HCT116 (cell line): Measurements from ENCODE around the gene SLC44A5. TPM values are rescaled to one million over a fixed set of nuclear protein-coding genes. Genes with fewer than 3 reads are reported as not detected.

Experiments
- ATAC-seq: fragments of 200-7000 bp; cut with Tn5 transposase; 2 replicates; pipeline ENCODE4 v1.9.1; 2020; ENCODE audit warnings: mild to moderate bottlenecking, moderate library complexity
- BruUV-seq: library from RNA; stranded (reverse); fragments of 400-500 nt; replicated peaks from 2 replicates; lab custom pipeline; 2021; lab: Mats Ljungman, UMichigan
- CTCF ChIA-PET: fragments of 300-600 bp; sonication (Branson Sonifier 250); formaldehyde crosslinking; loops from one replicate; lab custom pipeline; 2021; ENCODE audit warnings: antibody characterized with exemption; lab: Charles Lee
- POLR2A ChIA-PET: fragments of 300-600, 350-600 bp; sonication (Branson Sonifier 250); formaldehyde crosslinking; loops from one replicate; lab custom pipeline; 2021; ENCODE audit warnings: antibody characterized with exemption; lab: Charles Lee
- RAD21 ChIA-PET, 2 experiments: fragments of 300-600 bp; sonication (Branson Sonifier 250); formaldehyde crosslinking; loops; one replicate each; lab custom pipeline; 2023; ENCODE audit warnings: low total read pairs in 2 of 2; ENCODE audit not compliant: uncharacterized antibody in 2 of 2, unreplicated experiment in 2 of 2, low non-redundant PET in 1 of 2; lab: Charles Lee
- DNase-seq: peaks from one replicate; pipeline ENCODE4 v3.0.0-alpha.2; 2010; ENCODE audit warnings: low read depth, low spot score
- H2AFZ ChIP-seq: fragments of 200-600 bp; shearing (Covaris generic), sonication (generic); 2 replicates; pipeline ENCODE4 v1.6.1; 2017; ENCODE audit warnings: low read depth, mixed run types, mixed read lengths, antibody characterized with exemption, low read length; ENCODE audit not compliant: poor library complexity, severe bottlenecking
- H3K27ac ChIP-seq: 2 replicates; pipeline ENCODE4 v1.5.1; 2012; ENCODE audit warnings: low read depth, low read length
- H3K27me3 ChIP-seq: fragments of 200-600 bp; sonication (generic); 2 replicates; pipeline ENCODE4 v1.6.1; 2016; ENCODE audit warnings: mixed run types, low read length, mixed read lengths; ENCODE audit not compliant: insufficient read depth
- H3K36me3 ChIP-seq, 2 experiments: fragments of 200-500 bp in 1 of 2; fragments of 200-600 bp in 1 of 2; sonication (Bioruptor generic) in 1 of 2; sonication (generic) in 1 of 2; 2 replicates each; pipeline versions ENCODE4 v1.5.1 to v1.6.1; 2014 to 2016; ENCODE audit warnings: low read length in 2 of 2, inconsistent platforms in 1 of 2, mixed read lengths in 1 of 2, mixed run types in 1 of 2; ENCODE audit not compliant: insufficient read depth in 2 of 2, control insufficient read depth in 1 of 2
- H3K4me1 ChIP-seq, 2 experiments: fragments of 200-600 bp in 1 of 2; sonication (generic) in 1 of 2; 2 replicates each; pipeline versions ENCODE4 v1.5.1 to v1.6.1; 2012 to 2017; ENCODE audit warnings: low read length in 2 of 2, inconsistent platforms in 1 of 2, mild to moderate bottlenecking in 1 of 2, mixed read lengths in 1 of 2, mixed run types in 1 of 2, moderate library complexity in 1 of 2; ENCODE audit not compliant: insufficient read depth in 2 of 2, control insufficient read depth in 1 of 2
- H3K4me2 ChIP-seq: fragments of 200-600 bp; sonication (generic); 2 replicates; pipeline ENCODE4 v1.6.1; 2017; ENCODE audit warnings: mixed run types, low read length, mixed read lengths
- H3K4me3 ChIP-seq, 2 experiments: fragments of 200-600 bp in 1 of 2; sonication (generic) in 1 of 2; replicated peaks in 1 of 2; 2 replicates each; pipeline ENCODE4 v1.5.1; 2011 to 2016; ENCODE audit warnings: low read length in 2 of 2, control low read depth in 1 of 2, low read depth in 1 of 2, mild to moderate bottlenecking in 1 of 2, mixed read lengths in 1 of 2, mixed run types in 1 of 2
- H3K79me2 ChIP-seq: fragments of 200-600 bp; sonication (generic); 2 replicates; pipeline ENCODE4 v1.6.1; 2017; ENCODE audit warnings: mild to moderate bottlenecking, mixed run types, low read length, moderate library complexity, mixed read lengths; ENCODE audit not compliant: insufficient read depth
- H3K9ac ChIP-seq: fragments of 200-600 bp; sonication (generic); 2 replicates; pipeline ENCODE4 v1.6.1; 2016; ENCODE audit warnings: low read length, mixed read lengths
- H3K9me2 ChIP-seq: fragments of 200-600 bp; sonication (generic), shearing (Covaris generic); 2 replicates; pipeline ENCODE4 v1.6.1; 2017; ENCODE audit warnings: mixed run types, mild to moderate bottlenecking, moderate library complexity; ENCODE audit not compliant: insufficient read depth
- H3K9me3 ChIP-seq, 2 experiments: fragments of 200-500 bp in 1 of 2; fragments of 200-600 bp in 1 of 2; sonication (Bioruptor generic) in 1 of 2; sonication (generic) in 1 of 2; 2 replicates each; pipeline ENCODE4 v1.6.1; 2014 to 2017; ENCODE audit warnings: low read length in 2 of 2, mixed read lengths in 2 of 2, inconsistent platforms in 1 of 2, low read depth in 1 of 2, mild to moderate bottlenecking in 1 of 2, mixed run types in 1 of 2, moderate library complexity in 1 of 2; ENCODE audit not compliant: control insufficient read depth in 1 of 2, insufficient read depth in 1 of 2
- H4K20me1 ChIP-seq: fragments of 200-600 bp; sonication (generic), shearing (Covaris generic); 2 replicates; pipeline ENCODE4 v1.6.1; 2017; ENCODE audit warnings: mixed run types, mild to moderate bottlenecking, moderate library complexity; ENCODE audit not compliant: insufficient read depth
- EGR1 ChIP-seq: IDR thresholded peaks from 2 replicates; pipeline ENCODE4 v1.6.1; 2012; ENCODE audit warnings: low read depth
- ELF1 ChIP-seq: IDR thresholded peaks from 2 replicates; pipeline ENCODE4 v1.6.1; 2012; ENCODE audit warnings: low read depth, borderline replicate concordance
- JUND ChIP-seq: IDR thresholded peaks from 2 replicates; pipeline ENCODE4 v1.6.1; 2012
- POLR2AphosphoS5 ChIP-seq: IDR thresholded peaks from 2 replicates; pipeline ENCODE4 v1.6.1; 2011; ENCODE audit warnings: mild to moderate bottlenecking, low read depth, low read length, moderate library complexity
- RAD21 ChIP-seq: IDR thresholded peaks from 2 replicates; pipeline ENCODE4 v1.6.1; 2012; ENCODE audit warnings: low read depth, mild to moderate bottlenecking
- REST ChIP-seq: IDR thresholded peaks from 2 replicates; pipeline ENCODE4 v1.6.1; 2012; ENCODE audit warnings: low read depth
- SRF ChIP-seq: IDR thresholded peaks from 2 replicates; pipeline ENCODE4 v1.6.1; 2012; ENCODE audit warnings: low read depth
- ZNF274 ChIP-seq: fragments of 200-500 bp; sonication (Bioruptor generic); IDR thresholded peaks from 2 replicates; pipeline ENCODE4 v1.6.1; 2014; ENCODE audit warnings: mild to moderate bottlenecking, low read depth, low read length, inconsistent platforms
- intact Hi-C: fragments of 100-400 bp; cut with micrococcal nuclease; formaldehyde crosslinking; loops from 2 replicates; pipeline ENCODE4 v1.10.0; 2022
- total RNA-seq: library from RNA; stranded (reverse); gene quantifications from one replicate; pipeline ENCODE4 v1.2.1, GENCODE V29; 2021; ENCODE audit not compliant: unreplicated experiment

SLC44A5 gene
- total RNA-seq, 1 experiment from 2014 or later, result 2.4 TPM

- Histone ChIP-seq H3K4me2 (no peak overlapping the region), H3K9me3 (no peaks in the 10 kb centered on the region), H3K9ac (no peak overlapping the region), H3K9me2 (no peaks in the 10 kb centered on the region), H3K27ac (no peak overlapping the region), H3K4me3 (no peak overlapping the region), H2AFZ (no peak overlapping the region), H3K4me1 (no peaks in the 10 kb centered on the region), H3K36me3 (no peaks in the 10 kb centered on the region), H3K79me2 (no peaks in the 10 kb centered on the region), H4K20me1 (no peaks in the 10 kb centered on the region), H3K27me3 (no peaks in the 10 kb centered on the region)
- RAD21 ChIA-PET, result no interaction called here
- no peak for ATAC-seq
- DNase-seq, result no peak
- no TSS peak for BruUV-seq
- POLR2A ChIA-PET, result no interaction called here
- CTCF ChIA-PET, result no interaction called here
- TF ChIP-seq EGR1 (no peak), JUND (no peak), REST (no peak), ZNF274 (no peak), ELF1 (no peak), RAD21 (no peak), POLR2AphosphoS5 (no peak), SRF (no peak)
- intact Hi-C loops, result no loop called here
These were observed 276.0 kb downstream of the SLC44A5 start for GRCh38 chr1:75334876-75335389.
